Astrocyte of the cerebellum (primary cell): ENCODE results near the gene NHS.

Experiments used
- DNase-seq: peaks from one replicate; pipeline ENCODE4 v3.0.0-alpha.2; 2011; ENCODE audit warnings: low read depth
- H3K4me3 ChIP-seq: 2 replicates; pipeline ENCODE4 v1.5.1; 2011; ENCODE audit warnings: mild to moderate bottlenecking, low read depth, low read length, moderate library complexity
- CTCF ChIP-seq: IDR thresholded peaks from 2 replicates; pipeline ENCODE4 v1.5.1; 2012; ENCODE audit warnings: low read length, low read depth, moderate library complexity, mild to moderate bottlenecking; ENCODE audit errors: missing control alignments
- in situ Hi-C: cut with HindIII; loops from 2 replicates; pipeline ENCODE4 v1.10.0; 2017; ENCODE audit warnings: low sequenced_read_pairs

NHS gene

DNA sequence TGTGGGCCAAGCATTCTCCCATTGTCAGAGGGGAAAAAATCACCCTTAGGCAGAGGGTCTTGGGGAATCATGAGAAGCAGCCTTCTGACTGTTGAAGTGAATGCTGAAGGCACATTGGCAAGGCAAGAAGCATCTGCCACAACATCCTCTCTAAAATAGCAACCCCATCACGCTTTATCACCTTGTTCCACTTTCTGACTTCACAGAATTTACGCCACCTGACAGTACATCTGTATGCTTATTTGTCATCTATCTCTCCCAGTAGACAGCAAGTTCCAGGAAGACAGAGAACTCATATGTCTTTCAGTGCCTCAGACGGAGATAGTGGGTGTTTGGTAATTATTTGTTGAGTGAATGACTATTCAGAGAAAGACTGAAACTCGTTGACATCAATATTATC is 293.9 kb downstream of the NHS start:
- no peak overlapping the region for H3K4me3 ChIP-seq
- no peak for DNase-seq
- in situ Hi-C loops = no loop called here
- TF ChIP-seq CTCF = no peak

DNA sequence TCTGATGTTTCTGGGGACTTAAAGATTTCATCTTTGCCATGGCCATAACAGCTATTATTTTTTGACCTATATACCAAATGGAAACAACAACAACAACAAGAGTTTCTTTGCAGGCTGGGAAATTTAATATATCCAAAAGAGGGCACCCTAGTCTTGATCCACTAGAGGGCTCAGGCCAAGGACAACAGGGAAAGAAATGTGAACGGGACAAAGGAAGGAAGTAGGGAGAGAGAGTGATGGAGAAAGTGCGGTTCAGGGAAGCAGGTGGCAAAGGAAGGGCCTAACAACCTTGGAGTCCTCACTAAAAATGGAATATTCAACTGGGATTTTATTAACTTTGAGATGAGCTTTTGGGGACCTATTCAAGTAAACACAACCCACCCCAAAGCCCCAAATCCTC is 294.5 kb downstream of the NHS start:
- in situ Hi-C loops = no loop called here

DNA sequence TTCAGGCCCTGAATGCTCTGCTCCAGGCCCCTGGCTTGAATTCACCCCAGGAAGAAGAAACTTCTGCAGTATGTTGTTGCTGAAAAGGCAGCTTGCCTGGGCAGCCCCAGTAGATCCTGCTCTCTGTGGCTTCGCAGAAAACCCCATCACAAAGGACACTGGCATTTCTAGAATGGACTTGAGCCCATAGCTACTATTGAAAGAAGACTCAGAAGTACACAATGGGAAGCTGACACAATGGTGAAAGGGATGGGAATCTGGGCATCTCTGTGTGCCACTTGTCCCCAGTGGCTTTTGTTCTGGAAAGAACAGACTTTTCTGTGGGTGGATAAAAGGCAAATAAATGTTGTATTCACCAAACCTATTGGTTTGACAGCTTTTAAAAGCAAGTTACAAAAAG is 294.9 kb downstream of the NHS start:
- no peak for DNase-seq
- in situ Hi-C loops = no loop called here
- H3K4me3 ChIP-seq = no peak overlapping the region
- no peak for TF ChIP-seq CTCF

More for the DNA sequence above, 294.5 kb downstream of the NHS start:
- DNase-seq = no peak
- H3K4me3 ChIP-seq = no peak overlapping the region
- TF ChIP-seq CTCF = no peak

DNA sequence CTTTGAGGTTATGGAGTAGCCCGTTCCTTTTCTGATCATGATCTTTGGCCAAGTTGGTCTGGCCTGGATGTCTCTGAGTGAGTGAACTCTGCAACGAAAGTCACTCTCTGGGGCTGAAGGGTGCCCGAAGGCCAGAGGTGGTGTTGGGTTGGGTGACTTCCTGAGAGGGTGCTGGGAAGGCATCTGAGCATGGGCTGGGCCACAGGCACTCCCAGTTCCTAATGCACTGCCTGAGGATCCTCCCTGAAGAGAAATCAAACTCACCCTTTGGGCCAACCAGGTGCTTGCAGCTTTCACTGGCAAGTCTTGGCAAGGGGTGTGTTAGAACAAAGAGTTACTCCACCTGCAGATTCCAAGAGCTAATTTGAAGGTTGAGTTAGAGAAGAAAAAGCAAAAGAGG is 295.9 kb downstream of the NHS start:
- DNase-seq = no peak
- no peak for TF ChIP-seq CTCF
- H3K4me3 ChIP-seq = no peak overlapping the region
- in situ Hi-C loops = no loop called here

DNA sequence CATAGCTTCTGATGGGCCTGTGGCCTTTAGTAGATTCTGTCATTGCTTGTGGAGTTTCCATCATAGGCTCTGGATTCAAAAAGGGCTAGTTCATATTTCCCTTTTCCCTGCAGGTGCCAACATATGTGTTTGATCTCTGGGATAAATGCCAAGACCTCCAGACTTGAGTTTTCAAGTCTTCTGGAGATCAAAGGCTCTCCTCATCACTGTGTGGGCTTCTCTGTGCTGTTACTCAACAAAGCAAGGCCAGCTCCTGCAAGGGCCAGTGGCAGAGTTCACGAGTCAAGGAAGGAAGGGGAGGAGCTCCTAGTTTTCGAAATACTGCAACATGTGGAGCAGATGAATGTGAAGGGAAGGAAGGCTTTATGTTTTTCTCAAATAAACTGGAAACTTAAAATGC is 299.6 kb downstream of the NHS start:
- DNase-seq = peak; percentile 12
- in situ Hi-C loops = no loop called here
- no peak for TF ChIP-seq CTCF
- H3K4me3 ChIP-seq = no peak overlapping the region

DNA sequence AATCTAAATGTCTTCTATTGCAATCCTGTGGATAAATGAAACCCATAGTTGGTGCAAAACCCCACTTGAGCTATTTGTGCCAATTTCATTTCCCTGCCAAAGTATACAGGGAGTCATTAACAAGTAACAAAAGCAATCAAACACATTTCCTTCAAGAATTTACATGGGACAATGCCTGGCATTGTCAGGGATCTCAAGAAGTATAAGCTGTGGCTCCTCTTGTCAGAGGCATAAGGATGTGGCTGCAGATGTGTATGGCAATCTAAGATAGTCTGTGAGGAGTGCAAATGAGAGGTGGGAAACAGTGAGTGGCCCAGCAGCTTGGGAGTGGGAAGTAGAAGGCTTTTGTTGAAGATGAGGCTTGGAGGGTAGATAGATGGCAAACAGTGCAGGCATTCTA is 304.3 kb downstream of the NHS start:
- H3K4me3 ChIP-seq = no peak overlapping the region
- TF ChIP-seq CTCF = no peak
- in situ Hi-C loops = no loop called here
- DNase-seq = no peak

DNA sequence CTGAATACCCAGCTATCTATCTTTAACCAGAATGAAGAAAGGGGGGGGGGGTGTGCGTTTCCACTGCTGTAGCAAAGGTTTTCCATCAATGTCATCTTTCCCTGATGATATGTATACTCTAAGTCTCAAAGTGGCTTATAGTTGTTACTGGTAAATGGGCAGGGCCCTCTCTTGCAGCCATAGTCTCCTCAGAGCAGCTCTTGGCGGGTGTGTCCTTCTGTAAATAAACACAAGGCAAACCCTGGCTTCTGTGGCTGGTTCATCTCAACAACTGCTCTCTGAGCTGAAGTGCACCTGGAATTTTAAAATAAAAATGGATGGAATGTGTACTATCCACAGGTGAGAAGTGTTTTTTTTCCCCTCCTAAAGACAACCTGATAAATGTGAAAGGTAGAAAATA is 304.8 kb downstream of the NHS start:
- DNase-seq = no peak
- no peak for TF ChIP-seq CTCF
- no peak overlapping the region for H3K4me3 ChIP-seq
- in situ Hi-C loops = no loop called here
